ENCODE results near the gene GADD45B.
"Not testable (repeated sequence)": the region's sequence is repeated elsewhere in the genome, so short reads cannot be mapped to it uniquely, and the experiment has no call there.

DNA sequence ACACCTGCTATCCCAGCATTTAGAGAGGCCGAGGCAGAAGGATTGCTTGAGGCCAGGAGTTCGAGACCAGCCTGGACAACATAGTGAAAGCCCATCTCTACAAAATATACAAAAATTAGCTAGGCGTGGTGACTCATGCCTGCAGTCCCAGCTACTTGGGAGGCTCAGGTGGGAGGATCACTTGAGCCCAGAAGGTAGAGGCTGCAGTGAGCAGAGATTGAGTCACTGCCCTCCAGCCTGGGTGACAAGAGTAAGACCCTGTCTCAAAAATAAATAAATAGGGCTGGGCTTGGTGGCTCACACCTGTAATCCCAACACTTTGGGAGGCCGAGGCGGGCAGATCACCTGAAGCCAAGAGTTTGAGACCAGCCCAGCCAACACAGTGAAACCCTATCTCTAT lies 12.2 kb upstream of the GADD45B start:
- TF ChIP-seq, protein P1, sequence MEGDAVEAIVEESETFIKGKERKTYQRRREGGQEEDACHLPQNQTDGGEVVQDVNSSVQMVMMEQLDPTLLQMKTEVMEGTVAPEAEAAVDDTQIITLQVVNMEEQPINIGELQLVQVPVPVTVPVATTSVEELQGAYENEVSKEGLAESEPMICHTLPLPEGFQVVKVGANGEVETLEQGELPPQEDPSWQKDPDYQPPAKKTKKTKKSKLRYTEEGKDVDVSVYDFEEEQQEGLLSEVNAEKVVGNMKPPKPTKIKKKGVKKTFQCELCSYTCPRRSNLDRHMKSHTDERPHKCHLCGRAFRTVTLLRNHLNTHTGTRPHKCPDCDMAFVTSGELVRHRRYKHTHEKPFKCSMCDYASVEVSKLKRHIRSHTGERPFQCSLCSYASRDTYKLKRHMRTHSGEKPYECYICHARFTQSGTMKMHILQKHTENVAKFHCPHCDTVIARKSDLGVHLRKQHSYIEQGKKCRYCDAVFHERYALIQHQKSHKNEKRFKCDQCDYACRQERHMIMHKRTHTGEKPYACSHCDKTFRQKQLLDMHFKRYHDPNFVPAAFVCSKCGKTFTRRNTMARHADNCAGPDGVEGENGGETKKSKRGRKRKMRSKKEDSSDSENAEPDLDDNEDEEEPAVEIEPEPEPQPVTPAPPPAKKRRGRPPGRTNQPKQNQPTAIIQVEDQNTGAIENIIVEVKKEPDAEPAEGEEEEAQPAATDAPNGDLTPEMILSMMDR (conservative IDR thresholded peaks at IDR 0.05; ENCODE audit: low read depth, low read length): not testable (repeated sequence)
- TF ChIP-seq MAFK (IDR thresholded peaks at IDR 0.05; ENCODE audit: low read depth, low read length); RCOR1 (IDR thresholded peaks at IDR 0.05; ENCODE audit: insufficient replicate concordance, low read length); CHD1 (IDR thresholded peaks at IDR 0.05; ENCODE audit: low read depth, low read length); POLR2A (IDR thresholded peaks at IDR 0.05; ENCODE audit: low read depth, low read length); BHLHE40 (IDR thresholded peaks at IDR 0.05; ENCODE audit: low read depth, low read length); MAZ (IDR thresholded peaks at IDR 0.05; ENCODE audit: borderline replicate concordance, low read depth, low read length); SMC3 (IDR thresholded peaks at IDR 0.05; ENCODE audit: low read depth, low read length): not testable (repeated sequence)
- TF ChIP-seq, protein P2, sequence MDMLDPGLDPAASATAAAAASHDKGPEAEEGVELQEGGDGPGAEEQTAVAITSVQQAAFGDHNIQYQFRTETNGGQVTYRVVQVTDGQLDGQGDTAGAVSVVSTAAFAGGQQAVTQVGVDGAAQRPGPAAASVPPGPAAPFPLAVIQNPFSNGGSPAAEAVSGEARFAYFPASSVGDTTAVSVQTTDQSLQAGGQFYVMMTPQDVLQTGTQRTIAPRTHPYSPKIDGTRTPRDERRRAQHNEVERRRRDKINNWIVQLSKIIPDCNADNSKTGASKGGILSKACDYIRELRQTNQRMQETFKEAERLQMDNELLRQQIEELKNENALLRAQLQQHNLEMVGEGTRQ (IDR thresholded peaks at IDR 0.05; ENCODE audit: low read depth, low read length): not testable (repeated sequence)

Measured in IMR-90 (cell line).